Hepatocyte (in vitro differentiated cells): ENCODE measurements around the gene THUMPD3. TPM values are rescaled to one million over a fixed set of nuclear protein-coding genes. Genes with fewer than 3 reads are reported as not detected.

Experiments used
- DNase-seq: peaks from one replicate; pipeline ENCODE4 v3.0.0-alpha.2; 2016; ENCODE audit warnings: low spot score
- H2AFZ ChIP-seq: fragments of 200-600 bp; sonication (generic); 2 replicates; pipeline ENCODE4 v1.6.0; 2016; ENCODE audit warnings: antibody characterized with exemption, mild to moderate bottlenecking
- H3K27ac ChIP-seq: fragments of 200-600 bp; sonication (generic); 2 replicates; pipeline ENCODE4 v1.5.1; 2016; ENCODE audit warnings: mild to moderate bottlenecking
- H3K27me3 ChIP-seq: fragments of 200-600 bp; sonication (generic); 2 replicates; pipeline ENCODE4 v1.6.1; 2016
- H3K36me3 ChIP-seq: fragments of 200-600 bp; sonication (generic); replicated peaks from 2 replicates; pipeline ENCODE4 v1.5.1; 2016; ENCODE audit warnings: low read depth; ENCODE audit not compliant: insufficient read depth
- H3K4me1 ChIP-seq: fragments of 200-600 bp; sonication (generic); 2 replicates; pipeline ENCODE4 v1.5.1; 2016; ENCODE audit warnings: mild to moderate bottlenecking, moderate library complexity; ENCODE audit not compliant: insufficient read depth
- H3K4me2 ChIP-seq: fragments of 200-600 bp; sonication (generic); 2 replicates; pipeline ENCODE4 v1.6.0; 2016
- H3K4me3 ChIP-seq: fragments of 200-600 bp; sonication (generic); 2 replicates; pipeline ENCODE4 v1.5.1; 2016; ENCODE audit warnings: mild to moderate bottlenecking
- H3K79me2 ChIP-seq: fragments of 200-600 bp; sonication (generic); 2 replicates; pipeline ENCODE4 v1.6.0; 2017; ENCODE audit warnings: mild to moderate bottlenecking
- H3K9me2 ChIP-seq: fragments of 200-600 bp; sonication (generic); replicated peaks from 2 replicates; pipeline ENCODE4 v1.6.0; 2017; ENCODE audit warnings: mild to moderate bottlenecking; ENCODE audit not compliant: insufficient read depth
- H3K9me3 ChIP-seq: fragments of 200-600 bp; sonication (generic); 2 replicates; pipeline ENCODE4 v1.5.1; 2016; ENCODE audit warnings: low read depth, mild to moderate bottlenecking
- H4K20me1 ChIP-seq: fragments of 200-600 bp; sonication (generic); 2 replicates; pipeline ENCODE4 v1.6.0; 2016; ENCODE audit warnings: mild to moderate bottlenecking; ENCODE audit not compliant: insufficient read depth, poor library complexity, severe bottlenecking
- EZH2 ChIP-seq: fragments of 200-600 bp; sonication (generic); IDR thresholded peaks from 2 replicates; pipeline ENCODE4 v1.6.1; 2016; ENCODE audit warnings: antibody characterized with exemption, mild to moderate bottlenecking, borderline replicate concordance
- EZH2phosphoT487 ChIP-seq: fragments of 200-600 bp; sonication (generic); IDR thresholded peaks from one replicate; pipeline ENCODE4 v1.6.1; 2018; ENCODE audit warnings: antibody characterized with exemption, mild to moderate bottlenecking, low read depth, moderate library complexity; ENCODE audit not compliant: unreplicated experiment, severe bottlenecking
- WGBS: methylation state at CpG from one replicate; pipeline ENCODE4 v1.1.6; 2016; ENCODE audit warnings: low lambda C conversion rate; ENCODE audit errors: missing lambda C conversion rate; 5-methylcytosine and 5-hydroxymethylcytosine counted together
- polyA plus RNA-seq: library from polyadenylated mRNA; unstranded; fragments of >200 nt; fragmentation: Nextera tagmentation; extraction: Ambion mirVana; gene quantifications from 2 replicates; pipeline ENCODE4 v1.2.1, GENCODE V29; 2016
- total RNA-seq: library from RNA; depleted of rRNA; stranded (reverse); fragments of >200 nt; gene quantifications from 2 replicates; pipeline ENCODE4 v1.2.3, GENCODE V29; 2014
- TF ChIP-seq, protein P1 (sequence below): fragments of 200-600 bp; sonication (generic); IDR thresholded peaks from 2 replicates; pipeline ENCODE4 v1.5.1; 2016; ENCODE audit warnings: antibody characterized with exemption, mild to moderate bottlenecking; ENCODE audit not compliant: poor library complexity

THUMPD3 gene
- total and polyA plus RNA-seq, 2 experiments from 2014 or later = 17.3 to 22.7 TPM

DNA sequence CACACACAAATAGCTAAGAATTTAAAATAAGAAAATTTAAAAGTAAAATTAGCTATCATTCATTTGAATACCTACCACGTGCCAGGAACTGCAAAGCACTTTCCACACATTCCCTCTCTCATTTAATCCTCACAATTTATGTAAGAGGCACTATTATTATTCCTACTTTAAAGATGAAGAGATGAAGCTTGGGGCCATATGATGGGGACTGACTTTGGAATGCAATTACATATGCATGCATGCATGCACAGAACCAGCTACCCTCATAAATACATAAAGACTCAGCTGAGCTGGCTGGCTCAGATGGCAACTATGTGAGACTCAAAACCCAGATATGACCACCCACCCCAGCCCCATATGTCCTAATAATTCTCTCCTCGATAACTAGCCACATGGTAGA is 31.7 kb upstream of the THUMPD3 start:
- Histone ChIP-seq H3K4me1 (no peaks in the 10 kb centered on the region), H3K27me3 (no peaks in the 10 kb centered on the region), H3K79me2 (no peaks in the 10 kb centered on the region), H4K20me1 (no peaks in the 10 kb centered on the region), H3K4me2 (no peak overlapping the region), H3K4me3 (no peak overlapping the region), H2AFZ (no peak overlapping the region), H3K9me2 (no peaks in the 10 kb centered on the region), H3K36me3 (no peaks in the 10 kb centered on the region), H3K9me3 (no peaks in the 10 kb centered on the region), H3K27ac (no peak overlapping the region)
- DNase-seq = no peak
- TF ChIP-seq, protein P1, sequence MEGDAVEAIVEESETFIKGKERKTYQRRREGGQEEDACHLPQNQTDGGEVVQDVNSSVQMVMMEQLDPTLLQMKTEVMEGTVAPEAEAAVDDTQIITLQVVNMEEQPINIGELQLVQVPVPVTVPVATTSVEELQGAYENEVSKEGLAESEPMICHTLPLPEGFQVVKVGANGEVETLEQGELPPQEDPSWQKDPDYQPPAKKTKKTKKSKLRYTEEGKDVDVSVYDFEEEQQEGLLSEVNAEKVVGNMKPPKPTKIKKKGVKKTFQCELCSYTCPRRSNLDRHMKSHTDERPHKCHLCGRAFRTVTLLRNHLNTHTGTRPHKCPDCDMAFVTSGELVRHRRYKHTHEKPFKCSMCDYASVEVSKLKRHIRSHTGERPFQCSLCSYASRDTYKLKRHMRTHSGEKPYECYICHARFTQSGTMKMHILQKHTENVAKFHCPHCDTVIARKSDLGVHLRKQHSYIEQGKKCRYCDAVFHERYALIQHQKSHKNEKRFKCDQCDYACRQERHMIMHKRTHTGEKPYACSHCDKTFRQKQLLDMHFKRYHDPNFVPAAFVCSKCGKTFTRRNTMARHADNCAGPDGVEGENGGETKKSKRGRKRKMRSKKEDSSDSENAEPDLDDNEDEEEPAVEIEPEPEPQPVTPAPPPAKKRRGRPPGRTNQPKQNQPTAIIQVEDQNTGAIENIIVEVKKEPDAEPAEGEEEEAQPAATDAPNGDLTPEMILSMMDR = no peak
- TF ChIP-seq EZH2phosphoT487 (no peak), EZH2 (no peak)
- WGBS = 81% methylated on average over 2 of the region's 2 CpGs

DNA sequence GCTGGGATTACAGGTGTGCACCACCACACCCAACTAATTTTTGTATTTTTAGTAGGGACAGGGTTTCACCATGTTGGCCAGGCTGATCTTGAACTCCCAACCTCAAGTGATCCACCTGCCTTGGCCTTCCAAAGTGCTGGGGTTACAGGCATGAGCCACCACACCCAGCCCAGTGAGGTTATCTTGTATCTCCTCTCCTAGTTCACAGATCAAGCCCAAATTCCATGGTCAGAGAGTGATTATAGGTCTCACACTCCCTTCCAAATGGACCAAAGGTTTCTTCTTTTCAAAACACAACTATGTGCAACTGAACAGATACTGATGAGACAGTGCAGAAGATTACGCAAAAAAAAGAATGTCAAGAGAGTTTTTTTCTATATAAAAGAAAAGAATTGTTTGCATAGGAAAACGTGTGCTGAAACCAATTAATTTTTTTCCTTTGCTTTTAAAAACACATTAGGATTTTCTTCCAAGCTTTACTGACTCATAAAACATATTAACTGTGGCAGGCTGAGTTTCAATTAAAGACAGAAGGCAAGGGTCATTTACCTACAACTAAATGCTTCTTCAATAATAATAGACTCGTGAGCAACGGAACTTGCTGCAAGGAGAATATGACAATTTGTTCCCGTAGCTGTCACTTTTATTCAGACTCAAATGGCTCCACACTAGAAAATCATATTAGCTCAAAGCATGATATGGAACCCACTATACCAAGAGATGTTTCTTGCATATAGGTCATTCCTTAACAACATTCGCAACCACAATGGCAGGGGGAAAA is 30.4 kb upstream of the THUMPD3 start:
- no peaks in the 10 kb centered on the region for H3K4me1 ChIP-seq

DNA sequence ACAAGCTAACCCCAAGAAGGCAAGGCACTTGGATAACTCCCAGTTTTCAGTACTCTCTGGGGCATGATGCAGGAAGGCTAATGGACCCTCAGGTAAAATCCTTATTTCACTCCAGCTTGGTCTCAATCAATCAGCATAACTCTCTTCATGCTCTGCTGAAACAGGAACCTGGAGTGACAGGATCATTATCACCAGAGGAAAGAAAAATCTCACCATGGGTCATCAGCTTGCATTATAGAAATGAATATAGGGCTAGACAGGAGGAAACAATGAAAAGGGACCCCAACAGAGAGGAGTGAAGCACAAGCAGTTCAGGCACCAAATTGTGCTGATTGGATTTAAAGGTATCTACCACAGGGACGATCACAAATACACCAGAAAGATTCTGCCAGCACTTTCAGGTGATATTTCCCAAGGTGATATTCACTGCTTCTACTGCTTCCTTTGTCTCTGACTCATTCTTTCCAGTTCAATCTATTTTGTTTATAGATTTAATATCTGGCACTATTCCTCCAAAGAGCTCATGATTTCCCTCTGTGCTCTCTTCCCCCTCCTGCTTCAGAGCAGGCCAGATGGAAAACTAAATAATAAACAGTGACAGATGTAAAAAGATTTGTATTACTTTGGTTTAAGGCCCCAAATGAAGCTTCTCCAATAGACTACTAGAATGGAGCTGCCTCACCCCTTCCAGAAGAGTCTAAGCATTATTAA is 22.9 kb upstream of the THUMPD3 start:
- peak; percentile 26 for DNase-seq
- Histone ChIP-seq H3K9me3 (no peaks in the 10 kb centered on the region), H3K79me2 (no peaks in the 10 kb centered on the region), H3K27ac (peak overlapping the region; percentile 88), H3K4me1 (peaks cover 23% of the 10 kb centered on the region), H3K27me3 (no peaks in the 10 kb centered on the region), H4K20me1 (no peaks in the 10 kb centered on the region), H3K36me3 (no peaks in the 10 kb centered on the region), H3K9me2 (no peaks in the 10 kb centered on the region), H2AFZ (no peak overlapping the region), H3K4me2 (no peak overlapping the region), H3K4me3 (no peak overlapping the region)
- TF ChIP-seq EZH2phosphoT487 = no peak
- TF ChIP-seq, protein P1 = no peak
- TF ChIP-seq EZH2 = no peak
- WGBS = 67% methylated on average over 1 of the region's 1 CpG

More for the DNA sequence above, 30.4 kb upstream of the THUMPD3 start:
- H3K27me3 ChIP-seq = no peaks in the 10 kb centered on the region
- H4K20me1 ChIP-seq = no peaks in the 10 kb centered on the region
- H3K9me2 ChIP-seq = no peaks in the 10 kb centered on the region
- TF ChIP-seq EZH2 (no peak), EZH2phosphoT487 (no peak)
- TF ChIP-seq, protein P1 = no peak
- 70% methylated on average over 6 of the region's 6 CpGs for WGBS
- no peak overlapping the region for H3K4me3 ChIP-seq
- H3K79me2 ChIP-seq = no peaks in the 10 kb centered on the region
- H3K9me3 ChIP-seq = no peaks in the 10 kb centered on the region
- no peak overlapping the region for H3K4me2 ChIP-seq
- no peak overlapping the region for H3K27ac ChIP-seq
- no peaks in the 10 kb centered on the region for H3K36me3 ChIP-seq
- no peak for DNase-seq
- H2AFZ ChIP-seq = no peak overlapping the region
